ENCODE data around the gene UTP25.
"Not testable (repeated sequence)": the region's sequence is repeated elsewhere in the genome, so short reads cannot be mapped to it uniquely, and the experiment has no call there.

Gene UTP25

DNA sequence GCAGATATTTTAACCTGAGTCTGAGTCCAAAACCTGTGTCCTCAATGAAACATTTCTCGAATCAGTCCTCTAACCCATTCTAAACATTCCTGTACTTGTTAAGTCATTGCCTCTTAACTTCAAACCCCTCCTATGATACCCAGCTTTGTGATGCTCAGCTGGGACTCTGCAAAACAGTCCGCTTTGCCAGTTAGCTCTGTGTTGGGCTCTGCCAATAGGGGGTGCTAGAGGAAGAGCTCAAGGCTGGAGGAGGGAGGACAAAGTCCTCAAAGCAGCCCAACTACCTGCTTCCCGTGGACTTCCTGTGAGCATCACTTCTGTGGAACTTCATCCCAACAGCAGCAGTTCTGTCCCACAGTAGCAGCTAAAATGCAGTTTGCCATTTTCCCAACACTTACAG, 72.2 kb downstream of the UTP25 start:
- DNase-seq: no peak

DNA sequence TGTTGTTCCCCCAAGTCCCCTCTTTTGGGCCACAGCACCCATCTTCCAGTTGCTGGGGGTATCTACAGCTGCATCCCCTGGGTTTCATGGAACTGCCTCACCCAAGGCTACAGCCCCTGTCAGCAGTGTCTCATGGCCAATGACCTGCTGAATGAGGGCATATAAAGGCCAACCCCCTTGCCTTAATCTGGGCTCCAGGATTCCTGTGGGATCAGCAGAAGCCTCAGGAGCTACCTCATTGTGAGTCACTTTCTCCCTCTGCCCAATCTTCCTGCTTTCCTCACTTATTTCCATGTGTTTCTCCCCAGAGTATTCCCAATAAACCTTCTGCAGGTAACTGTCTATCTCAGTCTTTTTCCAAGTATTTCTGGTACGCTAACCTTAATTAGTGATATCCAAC, 73.0 kb downstream of the UTP25 start:
- DNase-seq: no peak

DNA sequence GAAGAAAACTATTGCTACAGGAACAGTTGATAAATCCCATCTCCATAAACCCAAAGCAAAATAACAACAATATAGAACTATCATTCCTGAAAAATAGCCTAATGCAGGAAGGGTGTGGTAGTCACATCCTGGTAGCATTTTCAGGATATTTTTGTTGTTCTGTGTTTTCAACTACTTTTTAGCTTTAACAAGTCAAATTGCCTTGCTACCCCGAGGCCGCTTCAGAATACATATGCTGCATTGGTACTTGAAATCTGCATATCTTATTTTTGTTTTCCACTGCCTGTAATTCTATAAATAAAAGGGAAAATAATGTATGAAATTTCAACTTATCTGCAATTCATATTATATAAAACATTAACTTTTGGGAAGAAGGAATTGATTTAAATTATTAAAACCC, 73.4 kb downstream of the UTP25 start:
- DNase-seq: no peak

DNA sequence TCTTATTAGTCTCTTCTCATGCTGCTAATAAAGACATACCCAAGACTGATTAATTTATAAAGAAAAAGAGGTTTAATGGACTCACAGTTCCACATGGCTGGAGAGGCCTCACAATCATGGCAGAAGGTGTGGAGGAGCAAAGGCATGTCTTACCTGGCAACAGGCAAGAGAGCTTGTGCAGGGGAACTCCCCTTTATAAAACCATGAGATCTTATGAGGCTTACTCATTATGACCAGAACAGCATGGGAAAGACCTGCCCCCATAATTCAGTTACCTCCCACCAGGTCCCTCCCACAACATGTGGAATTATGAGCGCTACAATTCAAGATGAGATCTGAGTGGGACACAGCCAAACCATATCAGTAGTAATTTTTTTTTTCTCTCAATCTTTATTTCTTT, 77.0 kb downstream of the UTP25 start:
- not testable (repeated sequence) for DNase-seq

All from GOT3 (cell line).